Stimulated activated CD8-positive, alpha-beta memory T cell treated with anti-CD3 and anti-CD28 coated beads, Interleukin-2, amount 100 ng/mL, for 48 hours (primary cell): Measurements from ENCODE around the gene CLCA4.
"Not testable (repeated sequence)": the region's sequence is repeated elsewhere in the genome, so short reads cannot be mapped to it uniquely, and the experiment has no call there.

Experiments used
- DNase-seq, 2 donors: peaks; one replicate each; pipeline ENCODE4 v3.0.0-alpha.2; 2020; ENCODE audit warnings: low read depth in 2 of 2

Gene CLCA4

DNA sequence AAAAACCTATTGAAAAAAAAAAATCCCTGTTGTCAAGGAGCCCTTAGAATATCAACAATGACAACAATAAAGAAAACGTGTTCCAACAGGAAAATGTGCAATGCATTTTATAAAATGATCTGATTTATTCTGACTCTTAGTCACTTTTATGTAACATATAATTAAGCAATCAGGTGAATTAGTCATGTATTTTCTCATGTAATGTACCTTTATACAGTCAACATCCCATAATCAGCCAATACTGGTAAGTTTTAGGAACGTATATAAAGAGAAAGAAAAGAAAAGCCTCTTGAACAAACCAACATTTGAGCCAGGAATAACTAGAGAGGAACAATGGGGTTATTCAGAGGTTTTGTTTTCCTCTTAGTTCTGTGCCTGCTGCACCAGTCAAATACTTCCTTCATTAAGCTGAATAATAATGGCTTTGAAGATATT lies at the start of gene CLCA4:
Gene CLCA4, plus strand, starts transcription at position 292 of the 435 bp plus-strand sequence. Its CDS starts 42 bp downstream, at position 334.
- no peak for DNase-seq

GRCh38 chr1:86498281-86498680 lies 48.6 kb upstream of the CLCA4 start:
- DNase-seq, result no peak

- no peak for DNase-seq
Observed at GRCh38 chr1:86499987-86500593, 46.8 kb upstream of the CLCA4 start.

GRCh38 chr1:86500714-86501113 lies 46.2 kb upstream of the CLCA4 start:
- DNase-seq, result no peak

DNA sequence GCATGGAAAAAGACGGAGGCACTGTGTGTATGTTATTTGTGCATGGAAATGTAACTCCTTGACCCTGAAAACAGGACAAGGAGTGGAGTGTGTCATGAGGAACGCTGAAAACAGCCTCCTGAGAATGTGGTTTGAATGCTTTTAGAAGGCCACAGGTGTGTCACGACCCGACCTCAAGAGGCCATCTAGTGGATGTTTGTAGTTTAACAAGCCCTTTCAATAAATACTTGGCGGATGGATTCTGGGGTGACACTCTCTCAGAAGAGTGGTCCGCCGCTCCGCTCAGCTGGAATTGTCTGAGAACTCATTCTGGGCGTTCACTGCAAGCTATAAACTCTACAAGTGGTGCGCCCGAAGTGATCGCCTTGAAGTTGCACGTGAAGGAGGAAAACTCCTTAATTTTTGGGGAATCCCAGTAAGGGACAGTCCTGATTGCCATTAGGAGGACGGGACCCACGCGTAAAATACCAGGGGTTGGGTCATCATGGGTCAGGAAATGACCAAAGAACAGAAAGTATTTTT lies 44.7 kb upstream of the CLCA4 start:
- not testable (repeated sequence) for DNase-seq

GRCh38 chr1:86502721-86503405 lies 44.0 kb upstream of the CLCA4 start:
- no peak for DNase-seq

DNA sequence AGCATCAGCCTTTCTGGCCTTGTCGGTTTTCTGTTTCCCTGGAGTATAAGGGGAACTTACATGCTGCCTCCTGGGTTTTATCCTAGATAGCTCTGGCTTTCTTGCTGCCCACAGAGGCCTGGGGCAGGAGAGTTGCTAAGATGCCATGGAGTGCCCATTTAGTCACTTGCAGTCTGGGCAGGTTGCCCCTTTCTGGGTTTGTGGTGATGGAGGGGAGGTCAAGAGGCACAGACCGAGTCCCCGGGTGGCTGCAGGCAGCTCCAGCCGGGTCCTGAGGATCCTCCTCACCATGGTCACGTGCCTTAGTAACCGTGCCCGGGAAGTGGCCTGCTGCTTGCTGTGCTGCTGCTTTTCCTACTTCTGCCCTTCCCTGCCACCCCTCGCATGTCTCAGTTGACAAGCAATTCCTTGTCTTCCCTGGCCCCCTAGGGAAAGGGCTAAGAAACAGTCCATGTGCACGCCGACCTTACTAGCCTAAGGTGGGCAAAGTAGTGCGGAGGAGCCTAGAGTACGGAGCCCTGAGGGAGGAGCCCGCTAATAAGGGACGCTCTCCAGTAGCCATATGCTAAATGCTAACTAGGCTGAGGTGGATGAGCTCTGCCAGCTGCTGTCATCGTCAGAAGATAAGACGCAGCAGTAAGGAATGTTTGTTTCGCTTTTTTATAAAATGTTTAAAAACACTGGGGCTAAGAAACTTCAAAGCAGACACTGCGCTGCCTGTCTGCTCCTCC lies 43.3 kb upstream of the CLCA4 start:
- no peak for DNase-seq

- DNase-seq, result no peak
Observed at GRCh38 chr1:86504137-86504479, 42.8 kb upstream of the CLCA4 start.

- no peak for DNase-seq
Observed at GRCh38 chr1:86504895-86505563, 41.8 kb upstream of the CLCA4 start.

- no peak for DNase-seq
Observed at GRCh38 chr1:86505564-86505902, 41.3 kb upstream of the CLCA4 start.

DNA sequence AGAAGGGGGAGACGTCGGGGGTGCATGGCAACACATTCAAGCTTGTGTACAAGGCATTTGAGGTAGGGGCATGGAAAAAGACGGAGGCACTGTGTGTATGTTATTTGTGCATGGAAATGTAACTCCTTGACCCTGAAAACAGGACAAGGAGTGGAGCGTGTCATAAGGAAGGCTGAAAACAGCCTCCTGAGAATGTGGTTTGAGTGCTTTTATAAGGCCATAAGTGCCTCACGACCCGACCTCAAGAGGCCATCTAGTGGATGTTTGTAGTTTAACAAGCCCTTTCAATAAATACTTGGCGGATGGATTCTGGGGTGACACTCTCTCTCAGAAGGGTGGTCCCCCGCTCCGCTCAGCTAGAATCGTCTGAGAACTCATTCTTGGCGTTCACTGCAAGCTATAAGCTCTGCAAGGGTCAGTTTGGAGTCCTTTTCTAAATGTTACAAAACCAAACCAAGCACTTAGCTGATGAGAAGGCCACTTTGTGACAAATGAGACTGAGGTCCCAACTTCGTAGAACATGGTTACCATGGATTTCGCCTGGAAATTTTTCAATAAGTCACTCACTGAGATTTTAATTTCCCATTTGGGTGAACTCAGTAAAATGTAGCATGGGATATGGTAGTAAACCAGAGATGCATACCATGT lies 38.8 kb upstream of the CLCA4 start:
- no peak for DNase-seq

GRCh38 chr1:86508583-86508969 lies 38.3 kb upstream of the CLCA4 start:
- no peak for DNase-seq

GRCh38 chr1:86515597-86515996 lies 31.3 kb upstream of the CLCA4 start:
- DNase-seq, result no peak

DNA sequence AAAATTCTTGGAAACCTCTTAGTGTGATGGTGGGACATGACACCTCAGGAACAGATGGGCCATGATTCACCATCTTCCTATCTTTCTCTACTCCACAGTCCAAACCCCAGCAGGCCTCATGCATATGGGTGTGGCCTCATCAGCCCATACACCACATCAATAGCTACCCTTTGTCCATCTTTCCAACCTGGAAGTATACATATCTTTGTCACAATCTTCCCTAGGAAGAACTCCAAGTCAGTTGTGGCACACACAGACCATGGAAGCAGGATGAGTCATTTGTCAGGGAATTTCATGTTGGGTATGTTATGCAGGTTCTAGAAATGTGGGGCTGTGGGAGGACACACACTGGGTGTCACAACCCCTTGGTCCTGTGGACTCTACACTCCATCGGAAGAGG lies 30.5 kb upstream of the CLCA4 start:
- DNase-seq, result no peak

GRCh38 chr1:86517336-86517735 lies 29.5 kb upstream of the CLCA4 start:
- no peak for DNase-seq

DNA sequence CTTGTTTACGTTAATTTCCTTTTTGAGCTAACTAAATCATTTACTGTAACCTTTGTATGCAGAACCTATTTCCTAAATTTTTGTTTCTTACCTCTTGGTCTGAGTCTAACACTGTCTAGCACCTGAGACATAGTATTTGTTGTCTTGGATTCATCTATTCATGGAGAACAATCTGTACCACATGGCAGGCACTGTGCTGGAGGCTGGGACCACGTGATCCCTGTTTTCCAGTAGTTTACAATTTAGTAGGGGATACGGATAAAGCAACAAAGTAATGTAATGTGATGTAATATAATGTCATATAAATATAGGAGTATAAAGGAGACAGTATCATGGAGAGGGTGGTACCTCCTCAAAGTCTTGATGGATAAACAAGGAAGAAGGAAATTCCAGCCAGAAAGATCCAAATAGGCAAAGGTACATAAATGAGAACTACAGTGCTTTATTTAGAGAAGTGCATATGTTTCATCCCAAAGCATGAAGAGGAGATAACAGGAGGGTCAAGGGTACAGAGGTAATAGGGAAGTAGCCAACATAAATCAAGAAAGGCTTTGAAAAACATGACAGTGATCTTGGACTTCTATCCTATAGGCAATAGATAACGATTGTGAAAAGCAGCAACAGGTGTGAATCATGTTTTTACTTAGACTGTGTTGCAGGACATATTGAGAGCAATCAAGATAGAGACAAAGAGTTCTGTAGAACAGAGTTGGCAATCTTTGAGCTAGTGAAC lies 25.9 kb upstream of the CLCA4 start:
- no peak for DNase-seq

DNA sequence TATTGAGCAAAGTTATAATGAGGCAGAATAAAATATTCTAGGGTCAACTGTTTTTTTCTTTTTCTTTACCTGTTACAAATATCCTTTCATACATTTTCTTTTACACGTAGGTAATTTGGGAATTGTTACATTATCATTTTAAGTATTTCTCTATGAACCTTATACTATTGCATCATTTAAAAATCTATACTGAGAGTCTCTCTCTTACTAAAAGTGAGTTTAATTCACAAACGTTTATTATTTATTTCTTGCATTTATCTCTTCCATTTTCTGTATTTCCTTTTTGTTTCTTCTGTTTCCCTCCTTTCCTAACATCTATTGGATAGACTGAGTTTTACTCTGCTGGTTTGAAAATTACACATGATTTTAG lies 25.4 kb upstream of the CLCA4 start:
- no peak for DNase-seq

GRCh38 chr1:86522240-86522639 lies 24.6 kb upstream of the CLCA4 start:
- DNase-seq, result no peak

DNA sequence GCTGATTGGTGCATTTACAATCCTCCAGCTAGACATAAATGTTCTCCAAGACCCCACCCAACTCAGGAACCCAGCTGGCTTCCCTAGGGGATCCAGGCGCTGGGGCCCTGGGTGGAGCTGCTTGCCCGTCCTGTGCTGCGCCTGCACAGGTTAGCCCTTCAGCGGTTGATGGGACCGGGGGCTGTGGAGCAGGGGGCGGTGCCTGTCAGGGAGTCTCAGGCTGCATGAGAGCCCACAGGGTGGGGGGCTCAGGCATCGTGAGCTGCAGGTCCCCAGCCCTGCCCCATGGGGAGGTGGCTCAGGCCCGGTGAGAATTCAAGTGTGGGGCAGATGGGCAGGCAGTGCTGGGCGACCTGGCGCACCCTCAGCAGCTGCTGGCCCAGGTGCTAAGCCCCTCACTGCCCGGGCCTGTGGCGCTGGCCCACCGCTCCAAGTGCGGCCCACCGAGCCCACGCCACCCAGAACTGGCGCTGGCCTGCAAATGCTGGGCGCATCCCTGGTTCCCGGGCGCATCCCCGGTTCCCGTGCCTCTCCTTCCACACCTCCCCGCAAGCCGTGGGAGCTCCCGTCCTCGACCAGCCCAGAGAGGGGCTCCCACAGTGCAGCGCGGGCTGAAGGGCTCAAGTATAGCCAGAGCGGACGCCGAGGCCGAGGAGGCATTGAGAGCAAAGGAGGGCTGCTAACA lies 23.1 kb upstream of the CLCA4 start:
- DNase-seq, result no peak

- DNase-seq, result no peak
Observed at GRCh38 chr1:86527306-86527705, 19.6 kb upstream of the CLCA4 start.
